Astrocyte of the spinal cord (primary cell): ENCODE results near the gene TAS2R9.

Experiments used
- DNase-seq: peaks from one replicate; pipeline ENCODE4 v3.0.0; 2011; ENCODE audit warnings: low read depth, low spot score
- H3K4me3 ChIP-seq: 2 replicates; pipeline ENCODE4 v1.5.1; 2011; ENCODE audit warnings: low read depth, mild to moderate bottlenecking, low read length, moderate library complexity
- CTCF ChIP-seq: IDR thresholded peaks from 2 replicates; pipeline ENCODE4 v1.5.1; 2012; ENCODE audit warnings: low read depth, mild to moderate bottlenecking, low read length, inconsistent platforms
- in situ Hi-C: cut with HindIII; loops from 2 replicates; pipeline ENCODE4 v1.10.0; 2017; ENCODE audit warnings: low sequenced_read_pairs

The TAS2R9 gene

GRCh38 chr12:10810068-10810467, at the start of gene TAS2R9:
Gene TAS2R9 (minus strand): TSS chr12:10810168. CDS start chr12:10810075, 93 bp downstream.
- TF ChIP-seq CTCF, result no peak
- no peak within 1 kb of the TSS for H3K4me3 ChIP-seq
- no peak for DNase-seq
- in situ Hi-C loops, result no loop called here

- no peak for TF ChIP-seq CTCF
- H3K4me3 ChIP-seq, result no peak overlapping the region
- DNase-seq, result no peak
- in situ Hi-C loops, result no loop called here
Measured at GRCh38 chr12:10855807-10856206, 45.8 kb upstream of the TAS2R9 start.

GRCh38 chr12:10853776-10854175, 43.8 kb upstream of the TAS2R9 start:
- H3K4me3 ChIP-seq, result no peak overlapping the region
- TF ChIP-seq CTCF, result no peak
- DNase-seq, result no peak
- in situ Hi-C loops, result no loop called here

- no peak for DNase-seq
- in situ Hi-C loops, result no loop called here
- H3K4me3 ChIP-seq, result no peak overlapping the region
- no peak for TF ChIP-seq CTCF
Measured at GRCh38 chr12:10851243-10851858, 41.4 kb upstream of the TAS2R9 start.

- in situ Hi-C loops, result no loop called here
- DNase-seq, result peak; percentile 62
- no peak for TF ChIP-seq CTCF
- no peak within 1 kb of the TSS for H3K4me3 ChIP-seq
Measured at GRCh38 chr12:10849425-10849878, 39.5 kb upstream of the TAS2R9 start, which contains the start of gene PRR4. Gene PRR4 (minus strand): TSS chr12:10849475. CDS start chr12:10849437, 38 bp downstream.

- no peak for TF ChIP-seq CTCF
- in situ Hi-C loops, result no loop called here
- H3K4me3 ChIP-seq, result no peak overlapping the region
- no peak for DNase-seq
Measured at GRCh38 chr12:10847744-10848143, 37.8 kb upstream of the TAS2R9 start.

- DNase-seq, result no peak
- TF ChIP-seq CTCF, result no peak
- in situ Hi-C loops, result no loop called here
- H3K4me3 ChIP-seq, result no peak overlapping the region
Measured at GRCh38 chr12:10842862-10843261, 32.9 kb upstream of the TAS2R9 start.
